PC-3 (cell line): ENCODE data around the gene MGMT. TPM values are rescaled to one million over a fixed set of nuclear protein-coding genes. Genes with fewer than 3 reads are reported as not detected.

ENCODE experiments used
- ATAC-seq: fragments of 200-7000 bp; cut with Tn5 transposase; 2 replicates; pipeline ENCODE4 v1.9.1; 2020; ENCODE audit warnings: mild to moderate bottlenecking, moderate library complexity
- BruUV-seq: library from RNA; stranded (reverse); fragments of 400-500 nt; replicated peaks from 2 replicates; lab custom pipeline; 2021; lab: Mats Ljungman, UMichigan
- CTCF ChIA-PET: fragments of 300-600 bp; sonication (Branson Sonifier 250); formaldehyde crosslinking; loops from one replicate; lab custom pipeline; 2022; ENCODE audit warnings: antibody characterized with exemption; lab: Charles Lee
- POLR2A ChIA-PET: fragments of 300-600 bp; sonication (Branson Sonifier 250); formaldehyde crosslinking; loops from one replicate; lab custom pipeline; 2022; ENCODE audit warnings: antibody characterized with exemption; ENCODE audit not compliant: unreplicated experiment; lab: Charles Lee
- DNase-seq: peaks from one replicate; pipeline ENCODE4 v3.0.0-alpha.2; 2015
- H2AFZ ChIP-seq: fragments of 300-600 bp; sonication (generic); 2 replicates; pipeline ENCODE4 v1.6.0; 2016; ENCODE audit warnings: antibody characterized with exemption, low read length
- H3F3A ChIP-seq: fragments of 300-600 bp; sonication (generic); one replicate; pipeline ENCODE4 v1.6.0; 2017; ENCODE audit warnings: antibody characterized with exemption, low read length, control low read depth, mild to moderate bottlenecking; ENCODE audit not compliant: unreplicated experiment
- H3K27ac ChIP-seq: fragments of 300-600 bp; sonication (generic); 2 replicates; pipeline ENCODE4 v1.5.1; 2016; ENCODE audit warnings: mild to moderate bottlenecking, low read length
- H3K27me3 ChIP-seq: fragments of 300-600 bp; sonication (generic); 2 replicates; pipeline ENCODE4 v1.6.1; 2016; ENCODE audit warnings: low read length, mixed read lengths
- H3K36me3 ChIP-seq: fragments of 300-600 bp; sonication (generic); 2 replicates; pipeline ENCODE4 v1.6.1; 2016; ENCODE audit warnings: low read depth, mixed run types, low read length, mixed read lengths
- H3K4me1 ChIP-seq: fragments of 300-600 bp; sonication (generic); 2 replicates; pipeline ENCODE4 v1.5.1; 2016; ENCODE audit warnings: low read length; ENCODE audit not compliant: insufficient read depth
- H3K4me2 ChIP-seq: fragments of 300-600 bp; sonication (generic); 2 replicates; pipeline ENCODE4 v1.6.0; 2016; ENCODE audit warnings: low read length
- H3K4me3 ChIP-seq: fragments of 300-600 bp; sonication (generic); 2 replicates; pipeline ENCODE4 v1.5.1; 2016; ENCODE audit warnings: mild to moderate bottlenecking, low read length, mixed read lengths
- H3K79me2 ChIP-seq: fragments of 300-600 bp; sonication (generic); 2 replicates; pipeline ENCODE4 v1.6.1; 2017; ENCODE audit warnings: low read length, mixed read lengths
- H3K9ac ChIP-seq: fragments of 300-600 bp; sonication (generic); 2 replicates; pipeline ENCODE4 v1.6.0; 2016; ENCODE audit warnings: mild to moderate bottlenecking, low read length
- H3K9me2 ChIP-seq: fragments of 300-600 bp; sonication (generic); replicated peaks from 2 replicates; pipeline ENCODE4 v1.6.1; 2016; ENCODE audit warnings: mixed run types, low read length, mixed read lengths
- H3K9me3 ChIP-seq: fragments of 300-600 bp; sonication (generic); 2 replicates; pipeline ENCODE4 v1.6.1; 2016; ENCODE audit warnings: low read length, mixed read lengths
- H4K20me1 ChIP-seq: fragments of 300-600 bp; sonication (generic); 2 replicates; pipeline ENCODE4 v1.6.1; 2016; ENCODE audit warnings: low read length, mixed read lengths
- CTCF ChIP-seq: fragments of 300-600 bp; sonication (generic); conservative IDR thresholded peaks from 2 replicates; pipeline ENCODE4 v1.5.1; 2017; ENCODE audit warnings: antibody characterized with exemption, low read depth, mild to moderate bottlenecking, low read length
- EZH2 ChIP-seq: fragments of 300-600 bp; sonication (generic); IDR thresholded peaks from one replicate; pipeline ENCODE4 v1.6.1; 2017; ENCODE audit warnings: antibody characterized with exemption, mild to moderate bottlenecking, low read length; ENCODE audit not compliant: unreplicated experiment
- EZH2phosphoT487 ChIP-seq: fragments of 300-600 bp; sonication (generic); IDR thresholded peaks from 2 replicates; pipeline ENCODE4 v1.6.1; 2018; ENCODE audit warnings: mild to moderate bottlenecking, antibody characterized with exemption, low read length, borderline replicate concordance
- intact Hi-C: fragments of 100-400 bp; cut with micrococcal nuclease; formaldehyde crosslinking; loops from 2 replicates; pipeline ENCODE4 v1.9.0; 2023
- total RNA-seq: library from RNA; depleted of rRNA; stranded (reverse); fragments of >200 nt; gene quantifications from 2 replicates; pipeline ENCODE4 v1.2.3, GENCODE V29; 2014

Gene MGMT
- total RNA-seq, 1 experiment from 2014 or later: 19.8 TPM

GRCh38 chr10:129730272-129730992 is 263.4 kb downstream of the MGMT start:
- CTCF ChIA-PET: no interaction called here
- no peak for DNase-seq

GRCh38 chr10:129730993-129731325 is 263.9 kb downstream of the MGMT start:
- Histone ChIP-seq H2AFZ (no peak overlapping the region), H3K4me3 (no peak overlapping the region), H4K20me1 (no peaks in the 10 kb centered on the region), H3K27ac (no peak overlapping the region), H3K9me3 (no peaks in the 10 kb centered on the region), H3K4me2 (no peak overlapping the region), H3F3A (no peaks in the 10 kb centered on the region), H3K36me3 (no peaks in the 10 kb centered on the region), H3K79me2 (no peaks in the 10 kb centered on the region), H3K9ac (no peak overlapping the region), H3K27me3 (no peaks in the 10 kb centered on the region), H3K9me2 (no peaks in the 10 kb centered on the region), H3K4me1 (no peaks in the 10 kb centered on the region)
- intact Hi-C loops: no loop called here
- DNase-seq (no peak), ATAC-seq (no peak)
- TF ChIP-seq CTCF (no peak), EZH2phosphoT487 (no peak), EZH2 (no peak)
- CTCF ChIA-PET: no interaction called here
- BruUV-seq: no TSS peak
- POLR2A ChIA-PET: no interaction called here

More at GRCh38 chr10:129730272-129730992, 263.4 kb downstream of the MGMT start:
- H3K4me1 ChIP-seq: no peaks in the 10 kb centered on the region
- H4K20me1 ChIP-seq: no peaks in the 10 kb centered on the region
- H3K79me2 ChIP-seq: no peaks in the 10 kb centered on the region
- H3K9me3 ChIP-seq: no peaks in the 10 kb centered on the region
- POLR2A ChIA-PET: no interaction called here
- BruUV-seq: no TSS peak
- no peaks in the 10 kb centered on the region for H3K27me3 ChIP-seq
- no peak overlapping the region for H3K4me3 ChIP-seq
- no peaks in the 10 kb centered on the region for H3K9me2 ChIP-seq
- no peak for ATAC-seq
- H2AFZ ChIP-seq: no peak overlapping the region
- no peak overlapping the region for H3K27ac ChIP-seq
- no peak overlapping the region for H3K9ac ChIP-seq
- TF ChIP-seq CTCF (no peak), EZH2phosphoT487 (no peak), EZH2 (no peak)
- no peaks in the 10 kb centered on the region for H3K36me3 ChIP-seq
- H3F3A ChIP-seq: no peaks in the 10 kb centered on the region
- intact Hi-C loops: no loop called here
- H3K4me2 ChIP-seq: no peak overlapping the region

- no peak for DNase-seq
- Histone ChIP-seq H3K4me3 (no peak overlapping the region), H4K20me1 (no peaks in the 10 kb centered on the region), H3F3A (no peaks in the 10 kb centered on the region), H2AFZ (no peak overlapping the region), H3K36me3 (no peaks in the 10 kb centered on the region), H3K27ac (no peak overlapping the region), H3K4me2 (no peak overlapping the region), H3K9me3 (no peaks in the 10 kb centered on the region), H3K9me2 (no peaks in the 10 kb centered on the region), H3K79me2 (no peaks in the 10 kb centered on the region), H3K9ac (no peak overlapping the region), H3K4me1 (no peaks in the 10 kb centered on the region), H3K27me3 (no peaks in the 10 kb centered on the region)
- POLR2A ChIA-PET: no interaction called here
- CTCF ChIA-PET: no interaction called here
- intact Hi-C loops: no loop called here
- TF ChIP-seq EZH2phosphoT487 (no peak), CTCF (no peak), EZH2 (no peak)
- BruUV-seq: no TSS peak
- no peak for ATAC-seq
These were observed 273.7 kb downstream of the MGMT start for GRCh38 chr10:129740532-129741279.
